ENCODE measurements around the gene RAPGEF5.

DNA sequence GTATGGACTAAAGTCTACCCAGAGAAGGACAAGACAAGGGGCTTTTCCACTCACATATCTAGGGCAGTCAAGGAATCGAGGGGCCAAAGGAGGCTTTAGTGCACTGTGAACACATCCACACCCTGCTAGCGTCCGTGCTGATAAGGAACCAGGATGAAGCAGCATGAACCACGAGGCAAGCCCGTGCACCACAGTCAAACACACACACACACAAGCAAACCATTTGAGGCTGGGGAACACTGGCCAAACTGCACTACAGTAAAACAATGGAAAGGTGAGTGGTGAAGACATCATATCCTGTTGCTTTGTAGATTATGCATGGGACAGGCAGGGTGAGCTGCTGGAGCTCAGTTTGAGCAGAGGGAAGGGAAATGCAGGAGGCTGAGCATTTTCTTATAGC is 233.8 kb downstream of the RAPGEF5 start:
- TF ChIP-seq, protein P1, sequence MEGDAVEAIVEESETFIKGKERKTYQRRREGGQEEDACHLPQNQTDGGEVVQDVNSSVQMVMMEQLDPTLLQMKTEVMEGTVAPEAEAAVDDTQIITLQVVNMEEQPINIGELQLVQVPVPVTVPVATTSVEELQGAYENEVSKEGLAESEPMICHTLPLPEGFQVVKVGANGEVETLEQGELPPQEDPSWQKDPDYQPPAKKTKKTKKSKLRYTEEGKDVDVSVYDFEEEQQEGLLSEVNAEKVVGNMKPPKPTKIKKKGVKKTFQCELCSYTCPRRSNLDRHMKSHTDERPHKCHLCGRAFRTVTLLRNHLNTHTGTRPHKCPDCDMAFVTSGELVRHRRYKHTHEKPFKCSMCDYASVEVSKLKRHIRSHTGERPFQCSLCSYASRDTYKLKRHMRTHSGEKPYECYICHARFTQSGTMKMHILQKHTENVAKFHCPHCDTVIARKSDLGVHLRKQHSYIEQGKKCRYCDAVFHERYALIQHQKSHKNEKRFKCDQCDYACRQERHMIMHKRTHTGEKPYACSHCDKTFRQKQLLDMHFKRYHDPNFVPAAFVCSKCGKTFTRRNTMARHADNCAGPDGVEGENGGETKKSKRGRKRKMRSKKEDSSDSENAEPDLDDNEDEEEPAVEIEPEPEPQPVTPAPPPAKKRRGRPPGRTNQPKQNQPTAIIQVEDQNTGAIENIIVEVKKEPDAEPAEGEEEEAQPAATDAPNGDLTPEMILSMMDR (IDR thresholded peaks at IDR 0.05; ENCODE audit: low read depth, low read length, missing input control), result no peak
- TF ChIP-seq, protein P2, sequence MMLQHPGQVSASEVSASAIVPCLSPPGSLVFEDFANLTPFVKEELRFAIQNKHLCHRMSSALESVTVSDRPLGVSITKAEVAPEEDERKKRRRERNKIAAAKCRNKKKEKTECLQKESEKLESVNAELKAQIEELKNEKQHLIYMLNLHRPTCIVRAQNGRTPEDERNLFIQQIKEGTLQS (IDR thresholded peaks at IDR 0.05), result no peak
- TF ChIP-seq FOXA1 (IDR thresholded peaks at IDR 0.05) (no peak), EGR1 (IDR thresholded peaks at IDR 0.05; ENCODE audit: low read depth in 2 of 2) (no peak)
